Measurements from ENCODE around the gene EPC1.

DNA sequence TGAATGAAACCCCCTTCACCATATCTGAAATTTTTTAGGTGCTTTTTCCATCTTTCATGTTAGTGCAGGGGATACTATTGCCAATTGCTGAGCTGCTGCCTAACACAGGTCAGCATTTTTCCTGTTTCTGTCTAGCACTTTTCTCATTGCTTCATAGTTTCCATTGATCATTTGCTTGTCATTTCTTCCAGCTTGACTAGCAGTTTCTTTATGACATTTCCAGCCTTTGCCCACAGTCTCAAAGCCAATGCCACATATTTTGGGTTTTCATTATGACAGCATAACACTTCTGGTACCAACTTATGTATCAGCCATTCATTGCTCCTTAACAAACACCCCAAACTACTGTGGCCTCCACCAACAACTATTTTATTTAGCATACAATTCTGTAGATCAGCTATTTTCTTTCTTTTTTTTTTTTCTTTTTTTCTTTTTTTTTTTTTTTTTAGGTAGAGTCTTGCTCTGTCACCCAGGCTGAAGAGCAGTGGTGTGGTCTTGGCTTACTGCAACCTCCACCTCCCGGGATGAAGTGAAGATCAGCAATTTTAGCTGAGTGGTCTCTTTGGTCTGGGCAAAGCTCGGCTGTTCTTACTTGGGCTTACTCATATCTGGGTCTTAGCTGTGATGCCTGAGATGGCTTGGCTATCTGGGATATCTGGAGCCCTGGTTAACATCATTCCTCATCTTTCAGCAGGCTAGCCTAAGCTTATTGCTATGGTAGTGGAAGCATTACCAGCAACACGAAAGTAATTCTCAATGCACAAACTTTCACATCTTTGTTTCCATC lies 102.3 kb downstream of the EPC1 start:
- TF ChIP-seq HDAC6 (IDR thresholded peaks at IDR 0.05; ENCODE audit: unreplicated experiment) (no peak), NRF1 (conservative IDR thresholded peaks at IDR 0.05; ENCODE audit: low read depth, low read length) (no peak), POLR2A (IDR thresholded peaks at IDR 0.05; ENCODE audit: low read depth, low read length) (no peak), JUND (IDR thresholded peaks at IDR 0.05; ENCODE audit: low read depth, low read length) (no peak), SMC3 (IDR thresholded peaks at IDR 0.05; ENCODE audit: borderline replicate concordance, low read length) (no peak), CTCF (IDR thresholded peaks at IDR 0.05 in 2 of 3, conservative IDR thresholded peaks at IDR 0.05 in 1 of 3; ENCODE audit: control insufficient read depth in 2 of 3, extremely low read depth in 1 of 3, insufficient read depth in 1 of 3, low read depth in 3 of 3, low read length in 3 of 3) (no peak)

All from GM12878 (cell line).